ENCODE data around the gene PDE11A.
"Not testable (repeated sequence)": the region's sequence is repeated elsewhere in the genome, so short reads cannot be mapped to it uniquely, and the experiment has no call there.

The PDE11A gene

DNA sequence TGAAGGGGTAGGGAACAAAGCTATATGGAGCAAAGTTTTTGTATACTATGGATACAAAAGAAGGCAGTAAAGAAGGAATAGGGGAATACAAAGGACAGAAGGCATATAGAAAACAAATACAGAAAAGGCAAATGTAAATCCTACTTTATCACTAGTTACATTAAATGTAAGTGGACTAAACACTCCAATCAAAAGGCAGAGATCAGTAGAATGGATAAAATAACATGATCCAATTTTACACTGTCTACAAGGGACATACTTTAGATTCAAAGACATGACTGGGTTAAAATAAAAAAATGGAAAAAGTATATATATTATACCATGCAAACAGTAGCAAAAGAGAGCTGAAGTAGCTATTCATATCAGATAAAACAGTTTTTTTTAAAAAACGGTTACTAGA lies 215.0 kb downstream of the PDE11A start:
- TF ChIP-seq, protein P1, sequence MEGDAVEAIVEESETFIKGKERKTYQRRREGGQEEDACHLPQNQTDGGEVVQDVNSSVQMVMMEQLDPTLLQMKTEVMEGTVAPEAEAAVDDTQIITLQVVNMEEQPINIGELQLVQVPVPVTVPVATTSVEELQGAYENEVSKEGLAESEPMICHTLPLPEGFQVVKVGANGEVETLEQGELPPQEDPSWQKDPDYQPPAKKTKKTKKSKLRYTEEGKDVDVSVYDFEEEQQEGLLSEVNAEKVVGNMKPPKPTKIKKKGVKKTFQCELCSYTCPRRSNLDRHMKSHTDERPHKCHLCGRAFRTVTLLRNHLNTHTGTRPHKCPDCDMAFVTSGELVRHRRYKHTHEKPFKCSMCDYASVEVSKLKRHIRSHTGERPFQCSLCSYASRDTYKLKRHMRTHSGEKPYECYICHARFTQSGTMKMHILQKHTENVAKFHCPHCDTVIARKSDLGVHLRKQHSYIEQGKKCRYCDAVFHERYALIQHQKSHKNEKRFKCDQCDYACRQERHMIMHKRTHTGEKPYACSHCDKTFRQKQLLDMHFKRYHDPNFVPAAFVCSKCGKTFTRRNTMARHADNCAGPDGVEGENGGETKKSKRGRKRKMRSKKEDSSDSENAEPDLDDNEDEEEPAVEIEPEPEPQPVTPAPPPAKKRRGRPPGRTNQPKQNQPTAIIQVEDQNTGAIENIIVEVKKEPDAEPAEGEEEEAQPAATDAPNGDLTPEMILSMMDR (conservative IDR thresholded peaks at IDR 0.05; ENCODE audit: control insufficient read depth, insufficient read depth, low read depth, low read length): no peak
- H3K4me3 ChIP-seq (ENCODE audit: control insufficient read depth, low read depth, low read length): no peak overlapping the region
- DNase-seq (ENCODE audit: low read depth): no peak

DNA sequence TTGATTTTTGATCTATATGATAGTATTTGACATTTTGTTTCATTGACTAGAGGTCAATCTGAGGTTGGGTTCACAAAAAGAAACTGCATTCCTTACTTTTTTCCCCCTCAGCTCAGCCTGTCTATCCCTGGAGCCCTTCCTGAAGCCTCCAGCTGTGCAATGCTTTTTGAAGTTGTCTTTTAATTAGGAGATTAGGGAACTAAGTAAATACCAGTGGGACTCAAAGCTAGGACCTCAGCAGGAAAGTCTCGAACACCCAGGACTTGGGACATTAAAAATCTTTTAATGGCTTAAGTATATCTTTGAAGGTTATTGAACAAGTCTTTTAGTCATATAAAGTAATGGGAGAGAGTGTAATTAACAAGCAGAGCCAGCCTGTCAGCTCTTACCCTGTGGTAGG lies 220.2 kb downstream of the PDE11A start:
- TF ChIP-seq, protein P1 (conservative IDR thresholded peaks at IDR 0.05; ENCODE audit: control insufficient read depth, insufficient read depth, low read depth, low read length): no peak
- no peak overlapping the region for H3K4me3 ChIP-seq (ENCODE audit: control insufficient read depth, low read depth, low read length)
- DNase-seq (ENCODE audit: low read depth): no peak

DNA sequence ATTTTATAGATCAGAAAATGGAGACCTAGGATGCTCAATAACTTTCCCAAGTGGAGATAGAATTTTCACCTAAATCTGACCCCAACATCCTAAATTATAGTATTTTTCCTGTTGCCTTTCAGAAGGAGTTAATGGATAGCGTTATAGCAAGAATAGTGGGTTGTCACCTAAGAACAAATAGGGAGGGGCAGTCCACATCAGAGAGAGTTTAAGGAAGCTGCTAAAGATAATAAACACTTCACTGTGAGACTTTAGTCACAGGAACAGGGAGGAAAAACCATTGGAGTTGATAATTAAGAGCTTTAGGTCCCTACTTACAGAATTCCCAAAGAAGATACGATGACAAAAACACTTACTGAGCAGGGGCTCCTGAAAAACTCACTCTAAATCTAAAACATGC lies 229.4 kb downstream of the PDE11A start:
- TF ChIP-seq, protein P1 (conservative IDR thresholded peaks at IDR 0.05; ENCODE audit: control insufficient read depth, insufficient read depth, low read depth, low read length): no peak
- no peak for DNase-seq (ENCODE audit: low read depth)
- no peak overlapping the region for H3K4me3 ChIP-seq (ENCODE audit: control insufficient read depth, low read depth, low read length)

DNA sequence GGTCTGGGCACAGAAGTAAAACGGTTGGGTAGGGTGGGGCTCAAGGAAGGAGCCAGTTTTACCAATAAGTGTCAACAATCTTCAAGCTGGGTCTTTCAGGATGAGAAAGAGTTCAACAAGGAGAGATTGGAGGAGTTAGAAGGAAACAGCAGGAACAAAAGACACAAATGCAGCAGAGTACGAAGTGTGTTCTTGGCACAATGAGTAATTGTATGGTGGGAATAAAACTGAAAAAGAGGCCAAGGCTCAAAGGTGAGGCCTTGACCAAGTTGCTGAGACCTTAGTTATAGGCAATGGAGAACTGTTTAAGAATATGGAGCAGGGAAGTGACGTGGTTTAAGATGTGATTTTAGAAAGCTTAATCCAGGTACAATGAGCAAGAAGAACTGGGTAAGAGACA lies 230.3 kb downstream of the PDE11A start:
- H3K4me3 ChIP-seq (ENCODE audit: control insufficient read depth, low read depth, low read length): no peak overlapping the region
- TF ChIP-seq, protein P1 (conservative IDR thresholded peaks at IDR 0.05; ENCODE audit: control insufficient read depth, insufficient read depth, low read depth, low read length): no peak
- DNase-seq (ENCODE audit: low read depth): no peak

DNA sequence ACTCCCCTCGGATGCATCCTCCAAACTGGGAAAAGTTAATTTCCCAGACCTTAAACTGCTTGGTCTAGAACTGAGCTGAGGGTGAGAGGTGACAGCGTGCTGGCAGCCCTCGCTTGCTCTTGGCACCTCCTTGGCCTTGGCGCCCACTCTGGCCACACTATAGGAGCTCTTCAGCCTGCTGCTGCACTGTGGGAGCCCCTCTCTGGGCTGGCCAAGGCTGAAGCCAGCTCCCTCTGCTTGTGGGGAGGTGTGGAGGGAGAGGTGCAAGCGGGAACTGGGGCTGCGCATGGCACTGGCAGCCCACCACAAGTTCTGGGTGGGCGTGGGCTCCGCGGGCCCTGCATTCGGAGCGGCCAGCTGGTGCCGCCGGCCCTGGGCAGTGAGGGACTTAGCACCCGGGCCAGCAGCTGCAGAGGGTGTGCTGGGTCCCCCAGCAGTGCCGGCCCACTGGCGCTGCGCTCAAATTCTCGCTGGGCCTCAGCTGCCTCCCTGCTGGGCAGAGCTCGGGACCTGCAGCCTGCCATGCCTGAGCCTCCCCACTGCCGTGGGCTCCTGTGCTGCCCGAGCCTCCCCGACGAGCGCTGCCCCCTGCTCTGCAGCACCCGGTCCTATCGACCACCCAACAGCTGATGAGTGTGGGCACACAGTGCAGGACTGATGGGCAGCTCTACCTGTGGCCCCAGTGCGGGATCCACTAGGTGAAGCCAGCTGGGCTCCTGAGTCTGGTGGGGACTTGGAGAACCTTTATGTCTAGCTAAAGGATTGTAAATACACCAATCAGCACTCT lies 237.0 kb downstream of the PDE11A start:
- not testable (repeated sequence) for DNase-seq (ENCODE audit: low read depth); H3K4me3 ChIP-seq (ENCODE audit: control insufficient read depth, low read depth, low read length)

DNA sequence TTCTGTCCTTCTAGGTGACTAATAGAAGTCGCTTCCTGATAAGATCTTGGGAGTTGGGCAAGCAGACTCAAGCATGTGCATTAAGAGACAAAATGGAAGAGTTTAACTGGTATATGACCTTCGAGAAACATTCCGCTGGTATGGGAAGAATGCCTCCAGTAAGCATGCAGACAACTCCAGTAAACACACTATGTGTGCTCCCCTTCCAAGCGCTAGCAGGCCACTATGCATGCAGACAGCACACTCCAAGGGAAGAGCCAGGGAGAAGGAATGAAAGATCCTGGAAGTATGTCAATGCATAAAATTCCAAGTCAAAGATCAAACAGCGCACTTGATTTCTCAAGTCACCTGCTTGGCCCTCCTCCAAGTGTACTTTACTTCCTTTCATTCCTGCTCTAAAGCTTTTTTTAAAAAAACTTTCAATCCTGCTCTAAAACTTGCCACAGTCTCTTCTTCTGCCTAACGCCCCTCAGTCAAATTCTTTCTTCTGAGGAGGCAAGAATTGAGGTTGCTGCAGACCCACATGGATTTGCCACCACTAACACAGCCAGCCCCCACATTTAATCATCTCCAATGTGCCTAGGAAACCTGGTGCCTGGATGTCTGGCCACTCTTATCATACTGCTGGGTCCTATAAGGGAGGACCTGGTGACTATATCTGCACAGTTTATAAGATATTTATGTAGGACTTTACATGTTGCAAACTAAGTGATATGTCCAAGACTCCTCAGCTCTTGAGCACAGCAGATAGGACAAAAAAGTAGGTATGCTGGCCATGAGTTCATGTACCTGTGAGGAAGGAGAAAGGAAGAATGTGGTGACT lies 239.8 kb downstream of the PDE11A start:
- TF ChIP-seq, protein P1 (conservative IDR thresholded peaks at IDR 0.05; ENCODE audit: control insufficient read depth, insufficient read depth, low read depth, low read length): no peak
- H3K4me3 ChIP-seq (ENCODE audit: control insufficient read depth, low read depth, low read length): no peak overlapping the region
- no peak for DNase-seq (ENCODE audit: low read depth)

DNA sequence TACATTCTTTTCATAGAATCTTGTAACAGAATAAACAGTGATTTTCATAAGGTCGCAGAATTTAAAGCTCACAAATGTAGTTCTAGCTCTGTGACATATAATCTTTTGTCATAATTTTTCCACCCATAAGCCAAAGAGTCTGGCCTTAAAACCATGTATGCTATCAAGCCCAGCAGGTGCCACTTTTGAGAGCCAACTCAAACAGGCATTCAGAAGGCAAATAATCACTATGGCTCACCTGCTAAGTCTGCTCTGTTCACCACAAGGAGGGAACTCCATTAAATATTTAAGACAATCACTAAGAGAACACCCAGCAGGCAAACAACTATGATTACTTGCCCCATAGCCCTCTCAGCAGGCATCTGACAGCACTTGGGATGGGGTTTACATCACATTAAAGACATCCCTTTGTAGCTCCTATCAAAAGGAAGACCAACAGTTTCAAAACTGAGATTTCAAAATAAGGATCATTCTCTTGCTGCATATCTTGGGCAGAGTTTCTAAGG lies 241.6 kb downstream of the PDE11A start:
- no peak for DNase-seq (ENCODE audit: low read depth)
- TF ChIP-seq, protein P1 (conservative IDR thresholded peaks at IDR 0.05; ENCODE audit: control insufficient read depth, insufficient read depth, low read depth, low read length): no peak
- no peak overlapping the region for H3K4me3 ChIP-seq (ENCODE audit: control insufficient read depth, low read depth, low read length)

Measured in fibroblast of mammary gland (primary cell).